Neural progenitor cell (in vitro differentiated cells): Measurements from ENCODE around the gene LIG4. TPM values are rescaled to one million over a fixed set of nuclear protein-coding genes. Genes with fewer than 3 reads are reported as not detected.

Experiments used
- DNase-seq: peaks from one replicate; pipeline ENCODE4 v3.0.0-alpha.2; 2016; ENCODE audit warnings: low spot score
- H2AFZ ChIP-seq: fragments of 200-600 bp; sonication (generic); replicated peaks from 2 replicates; pipeline ENCODE4 v1.6.1; 2016; ENCODE audit warnings: antibody characterized with exemption
- H3F3A ChIP-seq: fragments of 200-600 bp; sonication (generic); 2 replicates; pipeline ENCODE4 v1.6.1; 2016; ENCODE audit warnings: antibody characterized with exemption, low read depth
- H3K27ac ChIP-seq: fragments of 200-600 bp; sonication (generic); 2 replicates; pipeline ENCODE4 v1.5.1; 2016; ENCODE audit warnings: mild to moderate bottlenecking
- H3K27me3 ChIP-seq: fragments of 200-600 bp; sonication (generic); 2 replicates; pipeline ENCODE4 v1.6.1; 2016; ENCODE audit warnings: mild to moderate bottlenecking, moderate library complexity
- H3K36me3 ChIP-seq: fragments of 200-600 bp; sonication (generic); 2 replicates; pipeline ENCODE4 v1.5.1; 2016
- H3K4me1 ChIP-seq: fragments of 200-600 bp; sonication (generic); 2 replicates; pipeline ENCODE4 v1.6.1; 2016; ENCODE audit warnings: mixed run types
- H3K4me2 ChIP-seq: fragments of 200-600 bp; sonication (generic); 2 replicates; pipeline ENCODE4 v1.6.1; 2016
- H3K4me3 ChIP-seq: fragments of 200-600 bp; sonication (generic); 2 replicates; pipeline ENCODE4 v1.5.1; 2016
- H3K79me2 ChIP-seq: fragments of 200-600 bp; sonication (generic); 2 replicates; pipeline ENCODE4 v1.6.1; 2016; ENCODE audit warnings: low read depth
- H3K9ac ChIP-seq: fragments of 200-600 bp; sonication (generic); 2 replicates; pipeline ENCODE4 v1.6.1; 2016
- H3K9me3 ChIP-seq: fragments of 200-600 bp; sonication (generic); 2 replicates; pipeline ENCODE4 v1.5.1; 2016; ENCODE audit warnings: low read depth
- H4K20me1 ChIP-seq: fragments of 200-600 bp; sonication (generic); 2 replicates; pipeline ENCODE4 v1.6.1; 2016; ENCODE audit warnings: low read depth
- H3K27ac Mint-ChIP-seq: 3 replicates; pipeline ENCODE4 v1.8.0; 2021; ENCODE audit warnings: mixed read lengths
- H3K27me3 Mint-ChIP-seq: 2 replicates; pipeline ENCODE4 v1.8.0; 2022; ENCODE audit warnings: low read depth, mild to moderate bottlenecking, inconsistent platforms, moderate library complexity, mixed read lengths; ENCODE audit not compliant: insufficient read depth
- H3K36me3 Mint-ChIP-seq: 3 replicates; pipeline ENCODE4 v1.8.0; 2021; ENCODE audit warnings: mixed read lengths
- H3K4me1 Mint-ChIP-seq: 3 replicates; pipeline ENCODE4 v1.8.0; 2021; ENCODE audit warnings: mixed read lengths
- H3K4me3 Mint-ChIP-seq: 3 replicates; pipeline ENCODE4 v1.8.0; 2021; ENCODE audit warnings: mild to moderate bottlenecking, moderate library complexity, mixed read lengths
- H3K9me3 Mint-ChIP-seq: 3 replicates; pipeline ENCODE4 v1.8.0; 2020; ENCODE audit warnings: mixed read lengths
- CTCF ChIP-seq: fragments of 200-600 bp; sonication (generic); IDR thresholded peaks from 2 replicates; pipeline ENCODE4 v1.5.1; 2017; ENCODE audit warnings: antibody characterized with exemption, mild to moderate bottlenecking
- EZH2 ChIP-seq: fragments of 200-600 bp; sonication (generic); IDR thresholded peaks from 2 replicates; pipeline ENCODE4 v1.6.1; 2017; ENCODE audit warnings: antibody characterized with exemption, mild to moderate bottlenecking, moderate library complexity
- EZH2phosphoT487 ChIP-seq: fragments of 200-600 bp; sonication (generic); IDR thresholded peaks from 2 replicates; pipeline ENCODE4 v1.6.1; 2017; ENCODE audit warnings: antibody characterized with exemption
- total RNA-seq: library from RNA; depleted of rRNA; stranded (reverse); fragments of >200 nt; gene quantifications from 2 replicates; pipeline ENCODE4 v1.2.3, GENCODE V29; 2015; ENCODE audit warnings: low replicate concordance

Gene LIG4
- total RNA-seq, 1 donor from 2014 or later: 16.3 TPM

DNA sequence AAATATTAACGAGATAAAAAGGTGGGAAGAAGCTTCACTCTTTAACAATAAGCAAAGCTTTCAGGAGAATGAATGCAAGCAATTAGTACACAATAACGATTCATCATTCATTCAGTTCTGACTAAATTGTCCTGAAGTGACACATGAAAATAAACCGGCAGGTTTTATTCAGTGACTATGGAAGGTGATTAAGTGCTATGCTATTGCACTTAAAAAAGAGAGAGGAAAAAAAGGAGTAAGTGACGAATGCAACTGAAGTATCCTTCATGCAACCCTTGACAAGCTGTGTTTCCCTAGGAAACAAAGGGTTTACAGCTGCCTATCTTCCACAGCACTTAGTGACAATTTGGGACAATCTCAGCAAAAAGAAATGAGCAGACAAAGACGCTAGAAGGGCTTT, 1.4 kb downstream of the LIG4 start:
- Histone ChIP-seq H3K27ac (no peak overlapping the region), H3K4me3 (peak overlapping the region; percentile 58), H4K20me1 (no peaks in the 10 kb centered on the region), H3K27me3 (no peaks in the 10 kb centered on the region), H3K4me2 (peak overlapping the region; percentile 94), H3F3A (peaks cover 16% of the 10 kb centered on the region), H3K9ac (no peak overlapping the region), H3K9me3 (no peaks in the 10 kb centered on the region), H3K36me3 (no peaks in the 10 kb centered on the region), H3K79me2 (peaks cover 16% of the 10 kb centered on the region), H3K4me1 (peaks cover 13% of the 10 kb centered on the region), H2AFZ (peak overlapping the region; percentile 87)
- Mint-ChIP-seq H3K36me3 (peaks cover 20% of the 10 kb centered on the region), H3K4me3 (peak overlapping the region; percentile 86), H3K9me3 (no peaks in the 10 kb centered on the region), H3K27me3 (peaks cover 2% of the 10 kb centered on the region), H3K27ac (no peak overlapping the region), H3K4me1 (peaks cover 18% of the 10 kb centered on the region)
- DNase-seq: peak; percentile 13
- no peak for TF ChIP-seq EZH2phosphoT487
- no peak for TF ChIP-seq CTCF
- no peak for TF ChIP-seq EZH2

- TF ChIP-seq CTCF (no peak), EZH2phosphoT487 (no peak), EZH2 (no peak)
Measured at GRCh38 chr13:108212886-108213285, 2.5 kb downstream of the LIG4 start.

GRCh38 chr13:108210551-108210950, 4.8 kb downstream of the LIG4 start:
- Histone ChIP-seq H3K4me2 (no peak overlapping the region), H3K4me1 (peaks cover 3% of the 10 kb centered on the region)
- H3K4me3 Mint-ChIP-seq: no peak overlapping the region

More at GRCh38 chr13:108212886-108213285, 2.5 kb downstream of the LIG4 start:
- H4K20me1 ChIP-seq: no peaks in the 10 kb centered on the region
- H3K4me3 ChIP-seq: no peak overlapping the region
- H3K36me3 Mint-ChIP-seq: peaks cover 20% of the 10 kb centered on the region
- no peaks in the 10 kb centered on the region for H3K9me3 Mint-ChIP-seq
- no peaks in the 10 kb centered on the region for H3K27me3 ChIP-seq
- no peak for DNase-seq
- peaks cover 10% of the 10 kb centered on the region for H3K79me2 ChIP-seq
- peaks cover 17% of the 10 kb centered on the region for H3K4me1 Mint-ChIP-seq
- peaks cover 2% of the 10 kb centered on the region for H3K27me3 Mint-ChIP-seq
- H3K27ac Mint-ChIP-seq: no peak overlapping the region
- H3K9ac ChIP-seq: no peak overlapping the region
- H3K36me3 ChIP-seq: no peaks in the 10 kb centered on the region
- no peak overlapping the region for H2AFZ ChIP-seq
- no peak overlapping the region for H3K4me3 Mint-ChIP-seq
- no peak overlapping the region for H3K27ac ChIP-seq
- H3K9me3 ChIP-seq: no peaks in the 10 kb centered on the region
- H3F3A ChIP-seq: peaks cover 16% of the 10 kb centered on the region
- H3K4me2 ChIP-seq: no peak overlapping the region
- peaks cover 13% of the 10 kb centered on the region for H3K4me1 ChIP-seq

More at GRCh38 chr13:108210551-108210950, 4.8 kb downstream of the LIG4 start:
- Mint-ChIP-seq H3K27ac (no peak overlapping the region), H3K36me3 (peaks cover 20% of the 10 kb centered on the region), H3K9me3 (peaks cover 2% of the 10 kb centered on the region), H3K27me3 (peaks cover 1% of the 10 kb centered on the region), H3K4me1 (peaks cover 6% of the 10 kb centered on the region)
- Histone ChIP-seq H3F3A (peaks cover 8% of the 10 kb centered on the region), H3K9me3 (no peaks in the 10 kb centered on the region), H3K79me2 (no peaks in the 10 kb centered on the region), H2AFZ (no peak overlapping the region), H3K27ac (no peak overlapping the region), H3K9ac (no peak overlapping the region), H3K4me3 (no peak overlapping the region), H4K20me1 (no peaks in the 10 kb centered on the region), H3K36me3 (no peaks in the 10 kb centered on the region), H3K27me3 (no peaks in the 10 kb centered on the region)
- DNase-seq: no peak
- no peak for TF ChIP-seq EZH2phosphoT487
- no peak for TF ChIP-seq EZH2
- TF ChIP-seq CTCF: no peak
